ENCODE data around the gene CLPSL1.

CLPSL1 gene

GRCh38 chr6:35831257-35832007, 50.6 kb downstream of the CLPSL1 start:
- DNase-seq: no peak
- Histone ChIP-seq H4K20me1 (ENCODE audit: insufficient read depth, low read length) (no peaks in the 10 kb centered on the region), H2AFZ (ENCODE audit: low read depth, low read length) (no peak overlapping the region), H3K27me3 (ENCODE audit: insufficient read depth, low read length, poor library complexity) (no peaks in the 10 kb centered on the region), H3K4me1 (ENCODE audit: insufficient read depth, low read length) (no peaks in the 10 kb centered on the region), H3K9ac (ENCODE audit: low read depth, low read length) (no peak overlapping the region), H3K4me2 (ENCODE audit: insufficient read depth, low read length) (no peak overlapping the region), H3K4me3 (ENCODE audit: low read depth in 1 of 2, low read length in 2 of 2) (no peak overlapping the region), H3K36me3 (ENCODE audit: insufficient read depth, low read length) (peaks cover 31% of the 10 kb centered on the region), H3K27ac (ENCODE audit: low read length) (no peak overlapping the region), H3K79me2 (ENCODE audit: insufficient read depth, low read length) (no peaks in the 10 kb centered on the region), H3K9me3 (ENCODE audit: insufficient read depth, low read length, severe bottlenecking) (no peaks in the 10 kb centered on the region)
- ATAC-seq (ENCODE audit: insufficient read depth, low read depth): no peak
- TF ChIP-seq EZH2 (IDR thresholded peaks at IDR 0.05; ENCODE audit: borderline replicate concordance, low read depth, low read length, severe bottlenecking): no peak
- no peak for TF ChIP-seq CTCF (IDR thresholded peaks at IDR 0.05; ENCODE audit: borderline replicate concordance, extremely low read depth, low read length, poor library complexity, severe bottlenecking)

- TF ChIP-seq EZH2 (IDR thresholded peaks at IDR 0.05; ENCODE audit: borderline replicate concordance, low read depth, low read length, severe bottlenecking): no peak
- TF ChIP-seq CTCF (IDR thresholded peaks at IDR 0.05; ENCODE audit: borderline replicate concordance, extremely low read depth, low read length, poor library complexity, severe bottlenecking): no peak
- Histone ChIP-seq H3K4me1 (ENCODE audit: insufficient read depth, low read length) (no peaks in the 10 kb centered on the region), H4K20me1 (ENCODE audit: insufficient read depth, low read length) (no peaks in the 10 kb centered on the region), H3K9me3 (ENCODE audit: insufficient read depth, low read length, severe bottlenecking) (no peaks in the 10 kb centered on the region), H2AFZ (ENCODE audit: low read depth, low read length) (no peak overlapping the region), H3K36me3 (ENCODE audit: insufficient read depth, low read length) (peaks cover 48% of the 10 kb centered on the region), H3K4me3 (ENCODE audit: low read depth in 1 of 2, low read length in 2 of 2) (no peak overlapping the region), H3K79me2 (ENCODE audit: insufficient read depth, low read length) (no peaks in the 10 kb centered on the region), H3K27ac (ENCODE audit: low read length) (no peak overlapping the region), H3K4me2 (ENCODE audit: insufficient read depth, low read length) (no peak overlapping the region), H3K9ac (ENCODE audit: low read depth, low read length) (no peak overlapping the region), H3K27me3 (ENCODE audit: insufficient read depth, low read length, poor library complexity) (no peaks in the 10 kb centered on the region)
- DNase-seq (no peak), ATAC-seq (ENCODE audit: insufficient read depth, low read depth) (no peak)
Measured at GRCh38 chr6:35833536-35833935, 52.7 kb downstream of the CLPSL1 start.
